Measurements from ENCODE around the gene MGA. TPM values are rescaled to one million over a fixed set of nuclear protein-coding genes. Genes with fewer than 3 reads are reported as not detected.

The MGA gene
- total and polyA plus RNA-seq, 2 experiments from 2014 or later = 10.9 to 39.6 TPM

DNA sequence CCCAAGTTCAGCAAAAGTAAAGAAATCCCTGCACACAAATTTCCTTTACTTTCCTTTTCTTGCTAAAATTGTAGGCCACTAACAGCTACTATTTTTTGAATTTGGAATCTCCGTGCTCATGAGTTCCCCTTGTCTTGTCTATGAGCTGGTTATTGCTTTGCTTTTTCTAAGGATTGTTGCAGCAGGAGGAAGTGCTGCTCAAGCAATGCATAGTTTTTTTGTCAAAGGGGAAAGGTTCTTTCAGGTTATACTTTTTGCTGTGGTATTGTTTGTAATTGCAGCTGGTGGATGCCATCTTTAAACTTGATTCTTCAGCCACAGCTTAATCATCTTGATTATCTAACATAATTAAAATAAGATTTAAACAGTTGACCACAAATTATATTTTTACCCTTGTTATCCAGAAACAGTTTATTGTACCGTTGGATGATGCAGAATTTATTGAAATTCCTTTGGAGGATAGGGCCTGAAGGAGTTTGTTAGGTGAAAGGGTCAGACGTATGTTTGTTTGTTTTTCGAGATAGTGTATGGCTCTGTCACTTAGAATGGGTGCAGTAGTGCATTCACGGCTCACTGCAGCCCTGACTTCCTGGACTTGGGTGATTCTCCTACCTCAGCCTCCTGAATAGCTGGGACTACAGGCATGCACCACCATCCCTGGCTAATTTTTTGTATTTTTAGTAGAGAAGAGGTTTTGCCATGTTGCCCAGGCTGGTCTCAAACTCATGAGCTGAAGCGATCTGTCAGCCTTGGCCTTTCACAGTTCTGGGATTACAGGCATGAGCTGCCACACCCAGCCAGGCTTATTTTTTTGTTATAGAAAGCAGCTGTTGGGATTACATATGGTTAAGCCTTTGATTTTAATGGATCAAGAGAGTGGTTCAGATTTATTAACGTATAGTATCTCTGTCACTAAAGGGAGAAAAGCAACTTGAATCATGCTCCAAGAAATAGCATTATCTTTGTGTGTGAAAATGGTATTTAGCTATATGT is 11.7 kb downstream of the MGA start:
- peaks cover 98% of the 10 kb centered on the region for H3K79me2 ChIP-seq
- no peak for TF ChIP-seq EZH2phosphoT487 (IDR thresholded peaks at IDR 0.05; ENCODE audit: low read depth, severe bottlenecking, unreplicated experiment)
- TF ChIP-seq EZH2 (IDR thresholded peaks at IDR 0.05; ENCODE audit: borderline replicate concordance) = no peak
- TF ChIP-seq, protein P1, sequence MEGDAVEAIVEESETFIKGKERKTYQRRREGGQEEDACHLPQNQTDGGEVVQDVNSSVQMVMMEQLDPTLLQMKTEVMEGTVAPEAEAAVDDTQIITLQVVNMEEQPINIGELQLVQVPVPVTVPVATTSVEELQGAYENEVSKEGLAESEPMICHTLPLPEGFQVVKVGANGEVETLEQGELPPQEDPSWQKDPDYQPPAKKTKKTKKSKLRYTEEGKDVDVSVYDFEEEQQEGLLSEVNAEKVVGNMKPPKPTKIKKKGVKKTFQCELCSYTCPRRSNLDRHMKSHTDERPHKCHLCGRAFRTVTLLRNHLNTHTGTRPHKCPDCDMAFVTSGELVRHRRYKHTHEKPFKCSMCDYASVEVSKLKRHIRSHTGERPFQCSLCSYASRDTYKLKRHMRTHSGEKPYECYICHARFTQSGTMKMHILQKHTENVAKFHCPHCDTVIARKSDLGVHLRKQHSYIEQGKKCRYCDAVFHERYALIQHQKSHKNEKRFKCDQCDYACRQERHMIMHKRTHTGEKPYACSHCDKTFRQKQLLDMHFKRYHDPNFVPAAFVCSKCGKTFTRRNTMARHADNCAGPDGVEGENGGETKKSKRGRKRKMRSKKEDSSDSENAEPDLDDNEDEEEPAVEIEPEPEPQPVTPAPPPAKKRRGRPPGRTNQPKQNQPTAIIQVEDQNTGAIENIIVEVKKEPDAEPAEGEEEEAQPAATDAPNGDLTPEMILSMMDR (IDR thresholded peaks at IDR 0.05; ENCODE audit: poor library complexity) = no peak
- no peak overlapping the region for H3K4me3 ChIP-seq
- no peak overlapping the region for H3K27ac ChIP-seq
- no peak overlapping the region for H3K4me2 ChIP-seq
- no peaks in the 10 kb centered on the region for H3K36me3 ChIP-seq (replicated peaks; ENCODE audit: insufficient read depth, low read depth)
- no peak for DNase-seq (ENCODE audit: low spot score)
- H3K4me1 ChIP-seq (ENCODE audit: insufficient read depth) = no peaks in the 10 kb centered on the region
- no peaks in the 10 kb centered on the region for H3K9me3 ChIP-seq (ENCODE audit: low read depth)
- H3K9me2 ChIP-seq (replicated peaks; ENCODE audit: insufficient read depth) = no peaks in the 10 kb centered on the region
- H4K20me1 ChIP-seq (ENCODE audit: insufficient read depth, poor library complexity, severe bottlenecking) = peaks cover 57% of the 10 kb centered on the region
- no peak overlapping the region for H2AFZ ChIP-seq
- no peaks in the 10 kb centered on the region for H3K27me3 ChIP-seq
- WGBS (ENCODE audit: low lambda C conversion rate, missing lambda C conversion rate) = 57% methylated on average over 7 of the region's 7 CpGs

DNA sequence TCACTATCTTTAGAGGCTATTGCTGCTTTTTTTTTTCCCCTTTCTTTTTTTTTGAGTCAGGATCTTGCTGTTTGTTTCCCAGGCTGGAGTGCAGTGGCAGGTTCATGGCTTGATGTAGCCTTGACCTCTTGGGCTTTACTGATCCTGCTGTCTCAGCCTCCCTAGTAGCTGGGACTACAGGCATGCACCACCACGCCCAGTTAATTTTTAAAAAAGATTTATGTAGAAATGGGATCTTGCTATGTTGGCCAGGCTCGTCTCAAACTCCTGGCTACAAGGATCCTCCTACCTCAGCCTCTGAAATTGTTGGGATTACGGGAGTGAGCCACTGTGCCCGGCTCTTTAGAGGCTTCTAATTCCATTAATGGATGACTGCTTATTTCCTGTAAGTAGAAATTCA is 15.1 kb downstream of the MGA start:
- Histone ChIP-seq H2AFZ (no peak overlapping the region), H3K9me2 (replicated peaks; ENCODE audit: insufficient read depth) (no peaks in the 10 kb centered on the region), H4K20me1 (ENCODE audit: insufficient read depth, poor library complexity, severe bottlenecking) (peaks cover 74% of the 10 kb centered on the region), H3K27ac (no peak overlapping the region), H3K4me2 (no peak overlapping the region), H3K79me2 (peaks cover 98% of the 10 kb centered on the region), H3K9me3 (ENCODE audit: low read depth) (no peaks in the 10 kb centered on the region), H3K4me1 (ENCODE audit: insufficient read depth) (no peaks in the 10 kb centered on the region), H3K27me3 (no peaks in the 10 kb centered on the region), H3K36me3 (replicated peaks; ENCODE audit: insufficient read depth, low read depth) (no peaks in the 10 kb centered on the region), H3K4me3 (no peak overlapping the region)
- WGBS (ENCODE audit: low lambda C conversion rate, missing lambda C conversion rate) = 95% methylated on average over 4 of the region's 4 CpGs
- TF ChIP-seq, protein P1 (IDR thresholded peaks at IDR 0.05; ENCODE audit: poor library complexity) = no peak
- TF ChIP-seq EZH2phosphoT487 (IDR thresholded peaks at IDR 0.05; ENCODE audit: low read depth, severe bottlenecking, unreplicated experiment) (no peak), EZH2 (IDR thresholded peaks at IDR 0.05; ENCODE audit: borderline replicate concordance) (no peak)
- DNase-seq (ENCODE audit: low spot score) = no peak

DNA sequence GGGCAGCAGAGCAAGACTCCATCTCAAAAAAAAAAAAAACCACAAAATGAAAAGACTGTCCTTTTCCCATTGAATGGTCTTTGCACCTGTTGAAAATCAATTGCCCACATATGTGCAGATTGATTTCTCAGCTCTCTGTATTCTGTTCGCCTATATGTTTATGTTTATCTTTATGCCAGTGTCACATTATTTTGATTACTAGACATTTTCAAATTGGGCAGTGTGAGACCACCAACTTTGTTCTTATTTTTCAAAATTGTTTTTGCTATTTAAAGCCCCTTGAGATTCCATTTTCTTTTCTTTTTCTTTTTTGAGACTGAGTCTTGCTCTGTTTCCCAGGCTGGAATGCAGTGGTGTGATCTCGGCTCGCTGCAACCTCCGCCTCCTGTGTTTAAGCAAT is 18.5 kb downstream of the MGA start:
- no peak overlapping the region for H2AFZ ChIP-seq
- TF ChIP-seq EZH2 (IDR thresholded peaks at IDR 0.05; ENCODE audit: borderline replicate concordance) = no peak
- TF ChIP-seq EZH2phosphoT487 (IDR thresholded peaks at IDR 0.05; ENCODE audit: low read depth, severe bottlenecking, unreplicated experiment) = no peak
- TF ChIP-seq, protein P1 (IDR thresholded peaks at IDR 0.05; ENCODE audit: poor library complexity) = no peak
- no peak overlapping the region for H3K27ac ChIP-seq
- H3K9me3 ChIP-seq (ENCODE audit: low read depth) = no peaks in the 10 kb centered on the region
- H3K4me3 ChIP-seq = no peak overlapping the region
- H4K20me1 ChIP-seq (ENCODE audit: insufficient read depth, poor library complexity, severe bottlenecking) = peaks cover 82% of the 10 kb centered on the region
- H3K27me3 ChIP-seq = no peaks in the 10 kb centered on the region
- H3K4me2 ChIP-seq = no peak overlapping the region
- H3K79me2 ChIP-seq = peaks cover 100% of the 10 kb centered on the region
- H3K9me2 ChIP-seq (replicated peaks; ENCODE audit: insufficient read depth) = no peaks in the 10 kb centered on the region
- DNase-seq (ENCODE audit: low spot score) = no peak
- H3K4me1 ChIP-seq (ENCODE audit: insufficient read depth) = peaks cover under 1% of the 10 kb centered on the region
- no peaks in the 10 kb centered on the region for H3K36me3 ChIP-seq (replicated peaks; ENCODE audit: insufficient read depth, low read depth)
- WGBS (ENCODE audit: low lambda C conversion rate, missing lambda C conversion rate) = 98% methylated on average over 4 of the region's 4 CpGs

Measured in hepatocyte (in vitro differentiated cells).